HepG2 (cell line): Measurements from ENCODE around the gene UNC5B. TPM values are rescaled to one million over a fixed set of nuclear protein-coding genes. Genes with fewer than 3 reads are reported as not detected.

Source experiments
- ARNT2 ChIP-seq: sonication (generic); formaldehyde crosslinking; IDR thresholded peaks from 2 replicates; pipeline ENCODE4 v1.8.0; 2022; ENCODE audit warnings: mild to moderate bottlenecking, low read depth, missing genetic modification reagents, moderate library complexity
- CCDC6 ChIP-seq: sonication (generic); formaldehyde crosslinking; IDR thresholded peaks from 2 replicates; pipeline ENCODE4 v1.8.1; 2022; ENCODE audit warnings: mild to moderate bottlenecking, missing genetic modification reagents, moderate library complexity
- CENPX ChIP-seq: sonication (generic); formaldehyde crosslinking; IDR thresholded peaks from 2 replicates; pipeline ENCODE4 v1.9.0; 2021; ENCODE audit warnings: mild to moderate bottlenecking, missing genetic modification reagents, moderate library complexity
- EZH2 ChIP-seq: conservative IDR thresholded peaks from 2 replicates; pipeline ENCODE4 v1.6.1; 2012; ENCODE audit warnings: mild to moderate bottlenecking, low read depth, low read length, moderate library complexity
- MAF1 ChIP-seq: sonication (generic); formaldehyde crosslinking; IDR thresholded peaks from 2 replicates; pipeline ENCODE4 v1.5.0; 2020; ENCODE audit warnings: missing genetic modification reagents, borderline replicate concordance
- REPIN1 ChIP-seq: sonication (generic); formaldehyde crosslinking; IDR thresholded peaks from 2 replicates; pipeline ENCODE4 v1.8.0; 2022; ENCODE audit warnings: missing genetic modification reagents, low read depth, mild to moderate bottlenecking, borderline replicate concordance
- ZNF20 ChIP-seq: sonication (generic); formaldehyde crosslinking; IDR thresholded peaks from 2 replicates; pipeline ENCODE4 v1.4.0; 2020; ENCODE audit warnings: mild to moderate bottlenecking, moderate library complexity, missing genetic modification reagents
- ZNF367 ChIP-seq: sonication (generic); formaldehyde crosslinking; IDR thresholded peaks from 2 replicates; pipeline ENCODE4 v1.4.0; 2020; ENCODE audit warnings: missing genetic modification reagents, borderline replicate concordance
- ZNF660 ChIP-seq: sonication (generic); formaldehyde crosslinking; IDR thresholded peaks from 2 replicates; pipeline ENCODE4 v1.5.1; 2020; ENCODE audit warnings: mild to moderate bottlenecking, low read depth, missing genetic modification reagents, borderline replicate concordance
- ZNF747 ChIP-seq: sonication (generic); formaldehyde crosslinking; IDR thresholded peaks from 2 replicates; pipeline ENCODE4 v1.8.1; 2023; ENCODE audit warnings: missing genetic modification reagents, mild to moderate bottlenecking, borderline replicate concordance
- polyA plus RNA-seq, 8 experiments: library from polyadenylated mRNA; depleted of rRNA in 3 of 8; stranded (reverse) in 7 of 8; unstranded in 1 of 8; fragments of >200 nt; fragmentation: Illumina TruSeq in 4 of 8; extraction: Trizol in 4 of 8; gene quantifications; 2 replicates each; pipeline versions ENCODE4 v1.2.1 to v1.2.3, GENCODE V29; 2011 to 2016; ENCODE audit warnings: low read depth in 4 of 8, missing spikeins in 1 of 8, mixed read lengths in 1 of 8; ENCODE audit not compliant: insufficient read depth in 1 of 8
- total RNA-seq, 5 experiments: library from RNA; depleted of rRNA; stranded (reverse); fragments of >200 nt; fragmentation: Illumina TruSeq; extraction: Trizol; gene quantifications; 2 replicates each; pipeline ENCODE4 v1.2.3, GENCODE V29; 2016; ENCODE audit warnings: low read depth in 1 of 5
- TF ChIP-seq, protein P1 (sequence below): sonication (generic); formaldehyde crosslinking; IDR thresholded peaks from 2 replicates; pipeline ENCODE4 v1.5.0; 2020; ENCODE audit warnings: missing genetic modification reagents
- TF ChIP-seq, protein P2 (sequence below): sonication (generic); formaldehyde crosslinking; IDR thresholded peaks from 2 replicates; pipeline ENCODE4 v1.5.0; 2020; ENCODE audit warnings: mild to moderate bottlenecking, missing genetic modification reagents
- TF ChIP-seq, protein P3 (sequence below): IDR thresholded peaks from 2 replicates; pipeline ENCODE4 v1.6.1; 2012; ENCODE audit warnings: inconsistent platforms
- TF ChIP-seq, protein P4 (sequence below): IDR thresholded peaks from 2 replicates; pipeline ENCODE4 v1.6.1; 2016; ENCODE audit warnings: low read depth
- TF ChIP-seq, protein P5 (sequence below), 2 experiments: fragments of 450-650 bp in 1 of 2; sonication (generic) in 1 of 2; formaldehyde crosslinking; IDR thresholded peaks; 2 replicates each; pipeline versions ENCODE4 v1.5.0 to v1.8.0; 2020 to 2022; ENCODE audit warnings: mild to moderate bottlenecking in 1 of 2, missing genetic modification reagents in 1 of 2
- TF ChIP-seq, protein P6 (sequence below): sonication (generic); formaldehyde crosslinking; IDR thresholded peaks from 2 replicates; pipeline ENCODE4 v1.5.0; 2020; ENCODE audit warnings: mild to moderate bottlenecking, missing genetic modification reagents, borderline replicate concordance

The UNC5B gene
- total and polyA plus RNA-seq, 2 of the 13 experiments (the other 11 are each of a cell fraction or from before 2014, with no cell fraction given) = 0.07 TPM

DNA sequence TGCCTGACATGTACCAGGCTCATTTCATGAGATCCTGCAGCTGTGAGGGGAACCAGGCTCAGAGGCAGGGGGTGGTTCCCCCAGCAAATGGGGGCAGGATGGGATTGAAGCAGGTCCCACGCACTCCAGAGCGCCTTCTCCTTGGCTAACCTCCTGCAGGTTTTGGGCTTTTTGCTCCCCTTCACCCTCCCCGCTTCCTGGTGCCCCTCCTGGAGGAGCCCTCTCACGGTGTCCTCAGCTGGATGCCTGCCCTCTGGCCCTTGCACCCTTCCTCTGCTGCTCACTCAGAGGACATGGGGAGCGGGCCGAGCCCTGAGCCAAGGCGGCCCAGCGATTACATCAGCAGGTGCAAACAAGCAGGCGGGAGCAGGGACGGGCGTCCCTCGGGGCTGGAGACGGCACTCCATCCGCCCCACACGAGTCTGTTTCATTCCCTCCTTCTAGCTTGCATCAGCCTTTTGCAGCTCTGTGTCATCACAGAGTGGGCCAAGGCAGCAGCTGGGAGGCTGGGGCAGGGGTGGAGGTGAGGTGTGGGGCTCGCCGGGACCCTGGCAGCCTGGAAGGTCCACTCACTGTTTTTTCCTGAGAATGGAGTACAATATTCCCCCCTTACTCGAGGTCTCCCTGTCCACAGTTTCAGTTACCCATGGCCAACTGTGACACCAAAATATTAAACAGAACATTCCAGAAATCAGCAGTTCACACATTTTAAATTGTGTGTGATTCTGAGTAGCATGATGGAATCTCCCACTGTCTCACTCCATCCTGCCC is 54.0 kb downstream of the UNC5B start (continued):
- TF ChIP-seq, protein P1, sequence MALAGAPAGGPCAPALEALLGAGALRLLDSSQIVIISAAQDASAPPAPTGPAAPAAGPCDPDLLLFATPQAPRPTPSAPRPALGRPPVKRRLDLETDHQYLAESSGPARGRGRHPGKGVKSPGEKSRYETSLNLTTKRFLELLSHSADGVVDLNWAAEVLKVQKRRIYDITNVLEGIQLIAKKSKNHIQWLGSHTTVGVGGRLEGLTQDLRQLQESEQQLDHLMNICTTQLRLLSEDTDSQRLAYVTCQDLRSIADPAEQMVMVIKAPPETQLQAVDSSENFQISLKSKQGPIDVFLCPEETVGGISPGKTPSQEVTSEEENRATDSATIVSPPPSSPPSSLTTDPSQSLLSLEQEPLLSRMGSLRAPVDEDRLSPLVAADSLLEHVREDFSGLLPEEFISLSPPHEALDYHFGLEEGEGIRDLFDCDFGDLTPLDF (CRISPR knock-in tag) = no peak
- peak; percentile 92 for TF ChIP-seq REPIN1
- no peak for TF ChIP-seq ZNF747 (CRISPR knock-in tag)
- no peak for TF ChIP-seq CENPX (CRISPR knock-in tag)
- TF ChIP-seq, protein P2, sequence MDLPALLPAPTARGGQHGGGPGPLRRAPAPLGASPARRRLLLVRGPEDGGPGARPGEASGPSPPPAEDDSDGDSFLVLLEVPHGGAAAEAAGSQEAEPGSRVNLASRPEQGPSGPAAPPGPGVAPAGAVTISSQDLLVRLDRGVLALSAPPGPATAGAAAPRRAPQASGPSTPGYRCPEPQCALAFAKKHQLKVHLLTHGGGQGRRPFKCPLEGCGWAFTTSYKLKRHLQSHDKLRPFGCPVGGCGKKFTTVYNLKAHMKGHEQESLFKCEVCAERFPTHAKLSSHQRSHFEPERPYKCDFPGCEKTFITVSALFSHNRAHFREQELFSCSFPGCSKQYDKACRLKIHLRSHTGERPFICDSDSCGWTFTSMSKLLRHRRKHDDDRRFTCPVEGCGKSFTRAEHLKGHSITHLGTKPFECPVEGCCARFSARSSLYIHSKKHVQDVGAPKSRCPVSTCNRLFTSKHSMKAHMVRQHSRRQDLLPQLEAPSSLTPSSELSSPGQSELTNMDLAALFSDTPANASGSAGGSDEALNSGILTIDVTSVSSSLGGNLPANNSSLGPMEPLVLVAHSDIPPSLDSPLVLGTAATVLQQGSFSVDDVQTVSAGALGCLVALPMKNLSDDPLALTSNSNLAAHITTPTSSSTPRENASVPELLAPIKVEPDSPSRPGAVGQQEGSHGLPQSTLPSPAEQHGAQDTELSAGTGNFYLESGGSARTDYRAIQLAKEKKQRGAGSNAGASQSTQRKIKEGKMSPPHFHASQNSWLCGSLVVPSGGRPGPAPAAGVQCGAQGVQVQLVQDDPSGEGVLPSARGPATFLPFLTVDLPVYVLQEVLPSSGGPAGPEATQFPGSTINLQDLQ (CRISPR knock-in tag) = no peak
- TF ChIP-seq, protein P3, sequence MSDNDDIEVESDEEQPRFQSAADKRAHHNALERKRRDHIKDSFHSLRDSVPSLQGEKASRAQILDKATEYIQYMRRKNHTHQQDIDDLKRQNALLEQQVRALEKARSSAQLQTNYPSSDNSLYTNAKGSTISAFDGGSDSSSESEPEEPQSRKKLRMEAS = 0 out of 2 replicates have a peak, but pooled peaks have one; percentile 30
- TF ChIP-seq, protein P4, sequence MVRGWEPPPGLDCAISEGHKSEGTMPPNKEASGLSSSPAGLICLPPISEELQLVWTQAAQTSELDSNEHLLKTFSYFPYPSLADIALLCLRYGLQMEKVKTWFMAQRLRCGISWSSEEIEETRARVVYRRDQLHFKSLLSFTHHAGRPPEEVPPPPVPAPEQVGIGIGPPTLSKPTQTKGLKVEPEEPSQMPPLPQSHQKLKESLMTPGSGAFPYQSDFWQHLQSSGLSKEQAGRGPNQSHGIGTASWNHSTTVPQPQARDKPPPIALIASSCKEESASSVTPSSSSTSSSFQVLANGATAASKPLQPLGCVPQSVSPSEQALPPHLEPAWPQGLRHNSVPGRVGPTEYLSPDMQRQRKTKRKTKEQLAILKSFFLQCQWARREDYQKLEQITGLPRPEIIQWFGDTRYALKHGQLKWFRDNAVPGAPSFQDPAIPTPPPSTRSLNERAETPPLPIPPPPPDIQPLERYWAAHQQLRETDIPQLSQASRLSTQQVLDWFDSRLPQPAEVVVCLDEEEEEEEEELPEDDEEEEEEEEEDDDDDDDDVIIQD = no peak
- TF ChIP-seq, protein P5, sequence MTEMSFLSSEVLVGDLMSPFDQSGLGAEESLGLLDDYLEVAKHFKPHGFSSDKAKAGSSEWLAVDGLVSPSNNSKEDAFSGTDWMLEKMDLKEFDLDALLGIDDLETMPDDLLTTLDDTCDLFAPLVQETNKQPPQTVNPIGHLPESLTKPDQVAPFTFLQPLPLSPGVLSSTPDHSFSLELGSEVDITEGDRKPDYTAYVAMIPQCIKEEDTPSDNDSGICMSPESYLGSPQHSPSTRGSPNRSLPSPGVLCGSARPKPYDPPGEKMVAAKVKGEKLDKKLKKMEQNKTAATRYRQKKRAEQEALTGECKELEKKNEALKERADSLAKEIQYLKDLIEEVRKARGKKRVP (CRISPR knock-in tag; IDR thresholded peaks at IDR 0.05) = peak in 1 of 2 experiments; percentile 100; a peak in 2 of 4 replicates
- TF ChIP-seq ZNF660 = no peak
- TF ChIP-seq ZNF367 (CRISPR knock-in tag) = no peak
- no peak for TF ChIP-seq MAF1 (CRISPR knock-in tag)
- peak; percentile 51; the same call in 1 of the 2 replicates for TF ChIP-seq CCDC6
- TF ChIP-seq ARNT2 (CRISPR knock-in tag) = peak; percentile 51; the same call in 1 of the 2 replicates
- TF ChIP-seq ZNF20 (CRISPR knock-in tag) = no peak
- TF ChIP-seq, protein P6, sequence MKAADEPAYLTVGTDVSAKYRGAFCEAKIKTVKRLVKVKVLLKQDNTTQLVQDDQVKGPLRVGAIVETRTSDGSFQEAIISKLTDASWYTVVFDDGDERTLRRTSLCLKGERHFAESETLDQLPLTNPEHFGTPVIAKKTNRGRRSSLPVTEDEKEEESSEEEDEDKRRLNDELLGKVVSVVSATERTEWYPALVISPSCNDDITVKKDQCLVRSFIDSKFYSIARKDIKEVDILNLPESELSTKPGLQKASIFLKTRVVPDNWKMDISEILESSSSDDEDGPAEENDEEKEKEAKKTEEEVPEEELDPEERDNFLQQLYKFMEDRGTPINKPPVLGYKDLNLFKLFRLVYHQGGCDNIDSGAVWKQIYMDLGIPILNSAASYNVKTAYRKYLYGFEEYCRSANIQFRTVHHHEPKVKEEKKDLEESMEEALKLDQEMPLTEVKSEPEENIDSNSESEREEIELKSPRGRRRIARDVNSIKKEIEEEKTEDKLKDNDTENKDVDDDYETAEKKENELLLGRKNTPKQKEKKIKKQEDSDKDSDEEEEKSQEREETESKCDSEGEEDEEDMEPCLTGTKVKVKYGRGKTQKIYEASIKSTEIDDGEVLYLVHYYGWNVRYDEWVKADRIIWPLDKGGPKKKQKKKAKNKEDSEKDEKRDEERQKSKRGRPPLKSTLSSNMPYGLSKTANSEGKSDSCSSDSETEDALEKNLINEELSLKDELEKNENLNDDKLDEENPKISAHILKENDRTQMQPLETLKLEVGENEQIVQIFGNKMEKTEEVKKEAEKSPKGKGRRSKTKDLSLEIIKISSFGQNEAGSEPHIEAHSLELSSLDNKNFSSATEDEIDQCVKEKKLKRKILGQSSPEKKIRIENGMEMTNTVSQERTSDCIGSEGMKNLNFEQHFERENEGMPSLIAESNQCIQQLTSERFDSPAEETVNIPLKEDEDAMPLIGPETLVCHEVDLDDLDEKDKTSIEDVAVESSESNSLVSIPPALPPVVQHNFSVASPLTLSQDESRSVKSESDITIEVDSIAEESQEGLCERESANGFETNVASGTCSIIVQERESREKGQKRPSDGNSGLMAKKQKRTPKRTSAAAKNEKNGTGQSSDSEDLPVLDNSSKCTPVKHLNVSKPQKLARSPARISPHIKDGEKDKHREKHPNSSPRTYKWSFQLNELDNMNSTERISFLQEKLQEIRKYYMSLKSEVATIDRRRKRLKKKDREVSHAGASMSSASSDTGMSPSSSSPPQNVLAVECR = peak; percentile 15; the same call in 1 of the 2 replicates
- no peak for TF ChIP-seq EZH2
